Neural crest cell (in vitro differentiated cells): ENCODE measurements around the gene COMMD7. TPM values are rescaled to one million over a fixed set of nuclear protein-coding genes. Genes with fewer than 3 reads are reported as not detected.

Experiments used
- DNase-seq: peaks from one replicate; pipeline ENCODE4 v3.0.0; 2021; ENCODE audit warnings: low read depth, mixed read lengths, low spot score
- H3K27ac Mint-ChIP-seq: one replicate; pipeline ENCODE4 v1.8.0; 2021; ENCODE audit warnings: mild to moderate bottlenecking, mixed read lengths; ENCODE audit not compliant: unreplicated experiment
- H3K27me3 Mint-ChIP-seq: 2 replicates; pipeline ENCODE4 v1.8.0; 2021; ENCODE audit warnings: low read depth, mild to moderate bottlenecking, mixed read lengths
- H3K36me3 Mint-ChIP-seq: 2 replicates; pipeline ENCODE4 v1.8.0; 2021; ENCODE audit warnings: low read depth, mild to moderate bottlenecking, mixed read lengths
- H3K4me1 Mint-ChIP-seq: 2 replicates; pipeline ENCODE4 v1.8.0; 2021; ENCODE audit warnings: mixed read lengths
- H3K4me3 Mint-ChIP-seq: one replicate; pipeline ENCODE4 v1.8.0; 2021; ENCODE audit warnings: mild to moderate bottlenecking, mixed read lengths
- H3K9me3 Mint-ChIP-seq: 2 replicates; pipeline ENCODE4 v1.8.0; 2021; ENCODE audit warnings: mixed read lengths
- total RNA-seq: library from RNA; stranded (reverse); gene quantifications from 2 replicates; pipeline ENCODE4 v1.2.1, GENCODE V29; 2021
- TF ChIP-seq, protein P1 (sequence below): fragments of 200-600 bp; sonication (generic); conservative IDR thresholded peaks from 2 replicates; pipeline ENCODE4 v1.5.0; 2021; ENCODE audit warnings: antibody characterized with exemption, mild to moderate bottlenecking

The COMMD7 gene
- total RNA-seq, 1 donor from 2014 or later: 60.4 TPM

DNA sequence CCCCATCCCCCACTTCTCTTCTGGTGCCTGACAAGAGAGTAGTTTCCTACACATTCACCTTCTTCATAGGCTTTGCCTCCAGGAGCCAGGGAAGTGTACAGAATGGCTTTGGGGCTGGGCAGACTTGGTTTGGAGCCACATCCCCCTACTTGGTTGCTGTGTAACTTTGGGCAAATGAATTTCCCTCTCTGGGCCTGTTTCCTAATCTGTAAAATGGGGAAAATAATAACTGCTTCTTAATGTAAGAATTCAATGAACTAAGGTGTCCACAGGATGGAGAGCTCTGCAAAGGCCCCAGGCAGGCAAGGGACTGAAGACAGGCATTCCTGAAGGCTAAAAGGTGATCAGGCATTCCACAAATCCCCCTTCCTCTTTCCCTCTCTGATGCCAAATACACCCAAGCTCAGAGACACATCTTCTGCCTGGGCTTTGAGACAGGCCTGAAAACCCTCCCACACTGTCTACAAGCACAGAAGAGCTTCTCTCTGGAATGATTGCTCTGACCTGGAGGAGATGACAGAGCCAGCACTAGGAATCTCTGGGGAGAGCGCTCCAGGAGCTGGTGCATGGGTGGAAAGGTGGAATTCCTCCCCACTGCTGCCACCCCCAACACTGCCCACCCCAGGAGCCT is 62.6 kb downstream of the COMMD7 start:
- TF ChIP-seq, protein P1, sequence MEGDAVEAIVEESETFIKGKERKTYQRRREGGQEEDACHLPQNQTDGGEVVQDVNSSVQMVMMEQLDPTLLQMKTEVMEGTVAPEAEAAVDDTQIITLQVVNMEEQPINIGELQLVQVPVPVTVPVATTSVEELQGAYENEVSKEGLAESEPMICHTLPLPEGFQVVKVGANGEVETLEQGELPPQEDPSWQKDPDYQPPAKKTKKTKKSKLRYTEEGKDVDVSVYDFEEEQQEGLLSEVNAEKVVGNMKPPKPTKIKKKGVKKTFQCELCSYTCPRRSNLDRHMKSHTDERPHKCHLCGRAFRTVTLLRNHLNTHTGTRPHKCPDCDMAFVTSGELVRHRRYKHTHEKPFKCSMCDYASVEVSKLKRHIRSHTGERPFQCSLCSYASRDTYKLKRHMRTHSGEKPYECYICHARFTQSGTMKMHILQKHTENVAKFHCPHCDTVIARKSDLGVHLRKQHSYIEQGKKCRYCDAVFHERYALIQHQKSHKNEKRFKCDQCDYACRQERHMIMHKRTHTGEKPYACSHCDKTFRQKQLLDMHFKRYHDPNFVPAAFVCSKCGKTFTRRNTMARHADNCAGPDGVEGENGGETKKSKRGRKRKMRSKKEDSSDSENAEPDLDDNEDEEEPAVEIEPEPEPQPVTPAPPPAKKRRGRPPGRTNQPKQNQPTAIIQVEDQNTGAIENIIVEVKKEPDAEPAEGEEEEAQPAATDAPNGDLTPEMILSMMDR: no peak
- Mint-ChIP-seq H3K27me3 (no peaks in the 10 kb centered on the region), H3K27ac (peak overlapping the region; percentile 83), H3K4me1 (peaks cover 40% of the 10 kb centered on the region), H3K9me3 (no peaks in the 10 kb centered on the region), H3K36me3 (no peaks in the 10 kb centered on the region), H3K4me3 (peak overlapping the region; percentile 17)
- no peak for DNase-seq

DNA sequence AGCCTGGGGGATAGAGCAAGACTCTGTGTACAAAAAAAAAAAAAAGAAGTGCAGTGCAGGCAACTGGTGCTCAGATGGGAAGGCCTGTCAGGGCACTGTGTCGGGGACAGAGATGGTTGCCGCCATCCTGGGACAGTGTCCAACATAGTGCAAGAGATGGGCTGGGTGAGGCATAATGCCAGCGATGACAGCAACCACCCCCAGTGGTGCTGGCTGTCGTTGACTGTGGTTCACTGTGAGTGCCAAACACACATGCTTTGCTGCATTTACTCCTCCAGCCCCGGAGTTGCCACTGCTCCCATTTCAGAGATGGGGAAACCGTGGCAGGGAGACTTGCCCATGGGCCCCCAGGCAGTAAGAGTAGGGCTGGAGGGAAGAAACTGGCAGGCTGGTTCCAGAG is 64.3 kb downstream of the COMMD7 start:
- no peaks in the 10 kb centered on the region for H3K9me3 Mint-ChIP-seq
- no peaks in the 10 kb centered on the region for H3K27me3 Mint-ChIP-seq
- DNase-seq: no peak
- H3K4me3 Mint-ChIP-seq: no peak overlapping the region
- peaks cover 40% of the 10 kb centered on the region for H3K4me1 Mint-ChIP-seq
- TF ChIP-seq, protein P1: no peak
- no peaks in the 10 kb centered on the region for H3K36me3 Mint-ChIP-seq
- H3K27ac Mint-ChIP-seq: no peak overlapping the region

DNA sequence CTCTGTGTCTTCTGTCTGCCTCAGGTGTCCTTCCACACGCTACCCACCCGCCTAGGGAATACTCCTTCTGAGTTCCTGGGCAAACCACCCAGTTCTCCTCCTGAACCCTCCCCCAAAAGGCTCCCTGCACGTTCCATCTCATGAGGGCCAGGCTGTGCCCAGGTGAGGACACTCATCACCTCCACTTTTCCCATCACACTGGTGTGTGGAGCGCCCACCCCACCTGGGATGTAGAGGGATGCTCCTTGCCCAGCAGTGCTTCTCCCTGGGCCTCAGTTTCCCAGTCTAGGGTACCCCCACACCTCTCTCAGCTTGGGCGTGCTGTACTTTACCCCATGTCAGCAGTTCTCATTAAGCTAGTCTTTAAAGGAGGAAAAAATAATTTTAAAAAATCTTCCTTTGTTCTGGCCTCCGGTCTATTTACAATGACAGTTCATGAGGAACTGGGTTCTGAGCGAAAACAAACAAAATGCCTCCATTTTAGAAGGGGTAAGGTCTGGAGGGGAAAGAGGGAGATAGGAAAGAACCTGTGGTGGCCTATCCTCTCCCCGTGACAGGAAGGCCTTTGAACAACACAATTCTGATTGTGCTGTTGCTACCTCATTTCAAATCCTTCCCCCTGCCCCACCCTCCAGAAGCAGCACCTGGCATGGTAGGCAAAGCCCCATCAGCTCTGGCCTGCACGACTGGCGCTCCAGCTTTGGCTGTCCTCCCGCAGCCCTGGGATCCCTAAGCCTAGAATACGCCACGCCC is 67.9 kb downstream of the COMMD7 start:
- peak overlapping the region; percentile 58 for H3K27ac Mint-ChIP-seq
- H3K9me3 Mint-ChIP-seq: no peaks in the 10 kb centered on the region
- no peaks in the 10 kb centered on the region for H3K27me3 Mint-ChIP-seq
- TF ChIP-seq, protein P1: no peak
- DNase-seq: no peak
- H3K36me3 Mint-ChIP-seq: no peaks in the 10 kb centered on the region
- H3K4me3 Mint-ChIP-seq: no peak overlapping the region
- H3K4me1 Mint-ChIP-seq: peaks cover 20% of the 10 kb centered on the region

DNA sequence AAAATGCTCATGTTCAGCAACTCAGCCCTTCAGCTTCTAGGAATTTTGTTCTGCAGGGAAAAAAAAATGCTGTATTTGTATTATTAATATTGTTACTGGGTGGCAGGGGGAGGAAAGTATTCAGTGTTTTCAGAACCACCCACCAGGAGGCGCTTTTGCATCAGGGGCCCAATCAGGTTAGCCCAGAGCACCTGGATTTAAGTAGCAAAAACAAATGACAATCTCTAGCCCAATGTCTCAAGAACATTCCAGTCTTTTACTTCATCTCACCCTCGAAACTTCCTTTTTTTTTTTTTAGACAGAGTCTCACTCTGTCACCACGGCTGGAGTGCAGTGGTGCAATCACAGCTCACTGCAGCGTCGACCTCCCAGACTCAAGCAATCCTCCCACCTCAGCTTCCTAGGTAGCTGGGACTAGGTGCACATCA is 68.9 kb downstream of the COMMD7 start:
- DNase-seq: peak; percentile 58
- H3K36me3 Mint-ChIP-seq: no peaks in the 10 kb centered on the region
- no peak overlapping the region for H3K4me3 Mint-ChIP-seq
- H3K4me1 Mint-ChIP-seq: peaks cover 20% of the 10 kb centered on the region
- H3K9me3 Mint-ChIP-seq: no peaks in the 10 kb centered on the region
- H3K27ac Mint-ChIP-seq: peak overlapping the region; percentile 21
- TF ChIP-seq, protein P1: peak; percentile 90
- H3K27me3 Mint-ChIP-seq: no peaks in the 10 kb centered on the region

DNA sequence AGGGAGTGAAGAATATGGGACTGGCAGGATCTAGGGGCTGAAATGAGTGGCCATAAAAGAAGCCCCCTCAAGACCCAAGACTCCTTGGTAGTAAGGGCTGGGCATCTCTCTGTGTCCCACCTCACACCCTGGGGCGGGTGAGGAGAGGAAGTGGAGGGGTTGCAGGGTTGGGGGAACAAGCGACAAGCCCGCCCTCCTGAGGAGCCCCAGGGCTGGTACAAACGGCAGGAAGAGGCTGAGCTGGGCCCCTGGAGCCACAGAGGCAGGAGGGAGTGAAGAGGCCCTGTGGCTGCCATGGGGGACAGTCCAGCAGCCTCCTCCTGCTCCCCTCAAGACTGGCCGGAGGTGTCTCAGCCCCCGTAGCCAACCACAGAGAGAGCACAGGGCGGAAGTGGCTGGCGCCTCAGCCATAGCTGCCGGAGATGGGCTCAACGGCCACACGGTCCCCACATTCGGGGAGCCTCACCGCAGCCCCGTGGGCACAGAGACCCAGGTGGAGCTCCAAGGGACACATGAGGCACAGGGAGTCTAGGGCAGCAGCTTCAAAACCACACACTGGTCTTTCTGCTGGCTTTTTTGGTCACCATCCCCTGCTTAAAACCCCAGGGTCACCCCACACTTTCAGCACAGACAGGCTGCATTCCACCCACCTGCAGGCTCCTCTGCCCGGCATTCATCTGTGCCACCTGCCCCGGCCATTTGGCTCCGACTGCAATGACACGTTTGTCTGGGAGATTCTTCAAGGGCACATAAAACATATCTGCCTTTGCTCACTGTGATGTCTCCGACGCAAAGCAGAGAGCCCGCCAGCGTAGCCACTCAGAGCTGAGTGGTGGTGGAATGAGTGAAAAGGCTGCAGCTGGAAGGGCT is 70.0 kb downstream of the COMMD7 start:
- TF ChIP-seq, protein P1: no peak
- H3K4me3 Mint-ChIP-seq: no peak overlapping the region
- no peaks in the 10 kb centered on the region for H3K36me3 Mint-ChIP-seq
- H3K27ac Mint-ChIP-seq: peak overlapping the region; percentile 13
- no peak for DNase-seq
- no peaks in the 10 kb centered on the region for H3K9me3 Mint-ChIP-seq
- H3K27me3 Mint-ChIP-seq: no peaks in the 10 kb centered on the region
- peaks cover 20% of the 10 kb centered on the region for H3K4me1 Mint-ChIP-seq
